Hematopoietic multipotent progenitor cell treated with erythropoietin and hydrocortisone succinate and interleukin-3 and kit ligand, for 17 days (in vitro differentiated cells): Measurements from ENCODE around the gene TUB.
A peak's percentile ranks its signal among the peaks of the same experiment; 100 is the strongest.

Experiments used
- DNase-seq: peaks from one replicate; pipeline ENCODE4 v3.0.0-alpha.2; 2015; ENCODE audit warnings: low spot score

TUB gene, protein sequence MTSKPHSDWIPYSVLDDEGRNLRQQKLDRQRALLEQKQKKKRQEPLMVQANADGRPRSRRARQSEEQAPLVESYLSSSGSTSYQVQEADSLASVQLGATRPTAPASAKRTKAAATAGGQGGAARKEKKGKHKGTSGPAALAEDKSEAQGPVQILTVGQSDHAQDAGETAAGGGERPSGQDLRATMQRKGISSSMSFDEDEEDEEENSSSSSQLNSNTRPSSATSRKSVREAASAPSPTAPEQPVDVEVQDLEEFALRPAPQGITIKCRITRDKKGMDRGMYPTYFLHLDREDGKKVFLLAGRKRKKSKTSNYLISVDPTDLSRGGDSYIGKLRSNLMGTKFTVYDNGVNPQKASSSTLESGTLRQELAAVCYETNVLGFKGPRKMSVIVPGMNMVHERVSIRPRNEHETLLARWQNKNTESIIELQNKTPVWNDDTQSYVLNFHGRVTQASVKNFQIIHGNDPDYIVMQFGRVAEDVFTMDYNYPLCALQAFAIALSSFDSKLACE

DNA sequence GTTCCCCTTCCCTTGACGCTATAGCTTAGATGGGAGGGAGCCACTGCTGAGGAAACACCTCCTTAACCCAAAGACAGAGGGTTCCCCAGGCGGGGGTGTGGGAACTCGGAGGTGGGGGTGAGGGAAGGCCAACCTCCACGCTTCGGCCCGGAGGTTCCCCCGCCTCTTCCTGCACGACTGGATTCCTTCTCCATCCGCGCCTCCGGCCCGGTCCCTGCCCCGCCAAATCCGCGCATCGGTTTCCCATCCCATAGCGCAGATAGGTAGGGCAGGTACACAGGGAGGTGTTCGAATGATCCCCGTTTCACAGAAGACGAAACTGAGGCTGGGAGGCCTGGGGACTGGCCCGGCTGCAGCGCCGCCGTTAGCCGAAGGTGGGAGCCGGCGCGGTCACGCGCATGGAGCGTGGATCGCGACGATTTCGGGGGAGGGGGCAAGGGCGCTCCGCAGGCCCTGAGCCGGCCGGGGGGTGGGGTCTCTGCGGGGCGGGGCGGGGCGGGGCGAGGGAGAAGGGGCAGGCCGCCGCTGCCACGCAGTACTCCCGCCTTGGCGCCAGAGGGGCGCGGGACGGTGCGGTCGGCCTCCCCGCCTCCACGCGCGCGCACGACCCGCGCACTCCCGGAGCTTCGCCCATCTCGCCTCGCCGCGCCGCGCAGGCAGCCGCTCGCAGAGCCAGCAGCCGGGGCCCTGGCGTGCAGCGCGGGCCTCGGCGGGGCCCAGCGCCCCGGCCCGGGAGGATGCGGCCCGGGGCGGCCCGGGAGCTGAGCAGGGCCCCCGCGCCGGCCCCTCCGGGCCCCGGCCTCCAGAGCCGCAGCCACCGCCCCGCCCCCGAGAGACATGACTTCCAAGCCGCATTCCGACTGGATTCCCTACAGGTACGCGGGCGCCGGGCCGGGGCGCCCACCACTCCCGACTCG is at the start of gene TUB:
Gene TUB (plus strand): TSS at position 538 of the 917 bp plus-strand sequence. CDS start 300 bp downstream, at position 838.
- DNase-seq: no peak

DNA sequence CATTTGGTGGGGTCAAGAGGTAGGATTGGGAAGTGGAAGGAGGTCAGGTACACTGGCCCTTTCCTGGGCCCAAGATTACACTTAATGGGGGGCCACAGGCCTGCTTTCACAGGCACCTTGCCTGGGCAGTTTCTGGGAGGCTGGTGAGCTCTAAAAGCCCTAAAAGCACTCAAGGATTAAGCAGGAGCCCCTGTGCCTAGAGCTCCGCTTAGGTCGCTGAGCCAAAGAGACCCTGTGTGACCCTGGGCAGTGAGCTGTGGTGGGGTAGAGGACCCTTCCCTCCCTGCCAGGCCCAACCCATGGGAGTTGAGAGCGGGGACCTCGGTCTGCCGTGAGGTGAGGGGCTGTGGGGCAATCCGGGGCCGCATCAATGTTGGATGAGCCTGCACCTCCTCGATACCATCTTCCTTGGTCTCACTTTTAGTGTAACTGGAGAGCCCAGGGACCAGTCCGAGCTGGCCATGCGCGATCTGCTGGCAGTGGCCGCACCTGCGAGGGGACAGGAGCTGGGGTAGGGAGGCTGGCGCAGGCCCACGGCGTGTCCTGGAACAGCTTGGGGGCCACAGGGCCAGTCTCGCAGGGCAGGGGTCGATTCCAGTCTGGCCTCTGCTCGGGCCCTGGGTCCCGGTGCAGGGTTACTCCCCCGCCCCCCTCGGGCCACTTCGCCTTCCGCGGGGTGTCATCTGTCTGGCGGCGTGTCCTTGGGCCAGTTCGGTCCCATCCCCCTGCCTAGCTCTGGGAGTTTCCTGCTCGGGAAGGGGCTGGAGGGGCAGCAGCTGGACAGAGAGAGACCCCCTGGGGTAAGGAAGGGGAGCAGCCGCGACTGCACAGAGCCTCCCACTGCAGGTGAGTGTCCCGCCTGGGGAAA is 49.5 kb upstream of the TUB start:
- DNase-seq: no peak

DNA sequence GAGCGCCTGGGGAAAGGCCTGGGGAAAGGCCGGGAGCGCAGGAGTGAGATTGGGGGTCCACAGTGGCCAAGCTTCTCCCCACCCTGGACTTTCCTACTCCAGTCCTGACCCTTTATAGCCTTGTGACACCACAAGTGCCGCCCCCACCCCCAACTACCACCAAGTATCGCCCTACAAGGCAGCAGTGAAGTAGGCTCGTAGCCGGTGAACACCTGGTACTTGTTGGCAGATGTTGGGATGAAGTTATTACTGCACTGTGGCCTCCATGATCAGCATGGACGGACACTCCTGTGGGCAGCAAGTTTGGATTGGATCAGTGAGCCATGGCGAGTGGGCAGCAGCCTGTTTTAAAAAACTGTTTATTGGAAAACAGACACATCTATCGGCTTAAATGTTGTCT is 48.9 kb upstream of the TUB start:
- no peak for DNase-seq

DNA sequence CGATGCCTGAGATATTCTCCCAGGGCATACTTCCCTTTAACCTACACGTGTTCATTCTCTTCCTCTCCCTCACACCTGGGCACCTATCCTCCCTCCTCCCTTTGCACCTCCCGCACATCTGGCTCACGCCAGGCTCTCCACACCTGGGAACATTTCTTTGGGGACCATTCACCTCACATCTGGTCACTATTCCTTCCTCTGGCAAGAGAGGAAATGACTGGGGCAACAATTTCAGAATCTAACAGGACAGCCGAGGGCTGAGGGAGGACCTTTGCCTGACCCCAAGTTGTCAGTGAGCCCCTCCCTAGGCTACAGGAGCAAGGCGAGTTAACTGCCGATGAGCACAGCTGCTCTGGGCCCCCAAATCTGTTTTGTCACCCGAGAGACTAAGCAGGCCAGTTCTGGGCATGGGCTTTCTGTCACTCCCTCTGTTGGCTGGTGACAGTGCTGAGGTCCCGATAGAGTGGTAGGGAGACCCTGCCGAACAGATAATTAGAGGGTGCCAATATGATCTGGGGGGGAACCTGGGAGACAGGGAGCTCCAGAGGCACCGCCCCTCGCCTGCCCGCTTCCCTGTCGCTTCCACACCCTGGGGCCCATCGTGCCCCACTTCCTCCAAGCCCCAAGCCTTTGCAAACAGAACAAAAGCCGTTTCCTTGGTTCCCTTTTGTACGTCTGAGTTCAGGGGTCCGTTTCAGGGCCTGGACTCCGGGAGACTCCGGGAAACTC is 48.3 kb upstream of the TUB start:
- no peak for DNase-seq

DNA sequence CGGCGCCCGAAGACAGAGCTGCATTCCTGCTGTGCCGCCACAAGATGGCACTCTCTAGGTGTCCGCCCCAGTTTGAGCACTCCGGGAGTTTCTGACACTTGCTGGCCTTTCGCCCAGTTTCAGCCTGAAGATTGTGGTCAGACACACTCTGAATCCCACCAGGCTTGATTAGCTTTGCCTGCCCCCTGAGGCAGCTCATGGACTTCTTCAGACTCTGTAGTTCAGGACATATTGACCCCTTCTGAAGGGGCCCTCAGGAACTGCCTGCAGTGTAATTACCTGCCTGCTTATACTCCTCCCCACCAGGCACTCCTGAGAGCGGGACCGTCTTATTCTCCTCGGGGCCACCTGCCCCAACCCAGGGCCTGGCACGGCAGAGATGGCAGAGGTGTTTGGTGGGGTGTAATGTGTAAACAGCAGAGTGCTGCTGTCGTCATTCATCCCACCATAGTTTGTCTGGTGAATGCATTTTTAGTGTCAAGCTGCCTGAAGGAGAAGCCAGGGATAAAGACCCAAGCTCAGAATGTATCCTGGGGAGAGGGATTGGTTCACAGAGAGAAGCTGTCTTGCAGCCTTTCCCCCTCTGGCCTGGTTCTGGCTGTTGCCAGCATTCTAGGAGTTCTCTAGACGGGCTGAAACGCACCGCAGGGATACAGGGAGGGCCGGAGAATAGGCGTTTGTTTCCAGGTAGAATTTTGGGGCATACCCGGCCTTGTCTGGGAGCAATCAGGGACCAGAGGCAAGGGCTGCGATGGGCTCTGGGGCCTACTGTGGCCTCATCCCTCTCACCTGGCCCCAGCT is 47.5 kb upstream of the TUB start:
- DNase-seq: peak; percentile 50

DNA sequence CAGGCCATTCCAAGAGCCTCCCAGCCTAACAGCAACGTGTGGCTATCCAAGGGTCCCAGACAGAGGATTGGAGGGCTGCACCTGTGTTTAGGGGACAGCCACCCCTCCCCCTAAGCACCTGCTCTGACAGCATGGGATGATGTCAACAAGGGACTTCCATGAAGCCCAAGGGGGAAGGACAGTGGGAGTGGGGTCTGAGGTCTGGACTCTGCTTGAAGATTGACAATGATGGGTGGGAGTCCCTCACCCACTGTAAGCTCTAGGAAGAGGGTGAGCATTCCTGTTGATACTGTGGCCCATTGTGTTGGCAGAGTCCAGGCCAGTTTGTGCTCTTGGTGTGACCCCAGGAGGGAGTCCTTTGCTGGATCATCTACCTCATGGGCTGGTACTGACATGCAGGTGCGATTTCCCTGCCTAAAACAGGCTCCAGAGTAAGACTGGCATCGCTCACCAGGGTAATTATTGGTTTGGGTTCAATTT is 46.9 kb upstream of the TUB start:
- DNase-seq: no peak

DNA sequence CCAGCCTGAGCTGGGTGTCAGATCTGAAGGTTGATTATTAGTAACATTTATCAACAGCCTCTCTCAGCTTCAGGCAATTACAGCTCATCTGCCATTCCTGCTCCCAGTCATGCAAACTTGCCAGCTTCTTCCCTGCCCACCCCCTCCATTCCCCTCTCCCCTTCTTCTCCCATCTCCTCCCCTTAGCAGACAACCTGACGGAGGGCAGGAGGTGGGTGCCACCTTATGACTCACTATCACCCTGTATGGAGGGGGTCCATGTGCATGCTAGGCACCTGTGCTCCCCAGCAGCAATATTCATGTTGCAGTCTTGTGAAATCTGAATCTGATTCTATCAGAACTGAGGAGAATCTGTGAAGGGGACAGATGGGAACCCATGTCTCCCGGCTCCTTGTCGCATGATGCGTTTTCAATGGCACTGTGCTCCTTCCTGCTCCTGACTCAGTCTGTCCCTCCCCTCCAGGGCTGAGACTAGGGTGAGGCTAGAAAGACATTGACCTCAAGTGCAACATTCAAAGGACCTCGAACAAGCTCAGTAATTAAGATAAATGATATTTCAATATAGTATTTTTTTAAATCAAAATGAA is 46.3 kb upstream of the TUB start:
- DNase-seq: no peak

DNA sequence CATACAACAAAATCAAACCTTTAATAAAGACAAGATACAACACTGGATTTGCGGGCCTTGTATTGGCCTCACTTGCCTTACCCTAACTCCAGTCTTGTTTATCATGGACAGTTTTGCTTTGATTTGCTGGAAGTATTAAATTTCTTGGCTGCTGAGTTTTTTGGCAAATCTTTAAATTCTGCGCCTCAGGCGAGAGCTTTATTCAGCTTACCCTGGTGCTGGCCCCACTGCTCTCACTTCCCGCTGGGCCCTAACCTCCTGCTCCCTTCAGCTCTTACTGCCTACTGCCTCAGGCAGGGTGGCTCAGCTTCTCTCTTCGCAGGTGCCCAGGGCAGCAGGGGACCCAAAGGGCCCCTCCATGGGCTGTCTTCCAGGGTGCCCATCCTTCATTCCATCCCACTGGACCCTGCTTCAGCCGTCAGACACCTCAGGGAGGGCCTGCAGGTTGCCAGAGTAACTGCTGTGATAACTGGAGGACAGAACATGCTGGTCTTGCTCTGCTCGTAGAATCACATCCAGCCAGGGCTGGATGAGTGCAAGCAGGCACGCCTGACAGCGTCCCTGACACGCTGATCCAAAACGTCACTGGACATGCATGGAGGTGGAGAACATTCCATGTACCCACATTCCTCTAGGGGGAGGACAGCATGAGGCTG is 45.7 kb upstream of the TUB start:
- no peak for DNase-seq

DNA sequence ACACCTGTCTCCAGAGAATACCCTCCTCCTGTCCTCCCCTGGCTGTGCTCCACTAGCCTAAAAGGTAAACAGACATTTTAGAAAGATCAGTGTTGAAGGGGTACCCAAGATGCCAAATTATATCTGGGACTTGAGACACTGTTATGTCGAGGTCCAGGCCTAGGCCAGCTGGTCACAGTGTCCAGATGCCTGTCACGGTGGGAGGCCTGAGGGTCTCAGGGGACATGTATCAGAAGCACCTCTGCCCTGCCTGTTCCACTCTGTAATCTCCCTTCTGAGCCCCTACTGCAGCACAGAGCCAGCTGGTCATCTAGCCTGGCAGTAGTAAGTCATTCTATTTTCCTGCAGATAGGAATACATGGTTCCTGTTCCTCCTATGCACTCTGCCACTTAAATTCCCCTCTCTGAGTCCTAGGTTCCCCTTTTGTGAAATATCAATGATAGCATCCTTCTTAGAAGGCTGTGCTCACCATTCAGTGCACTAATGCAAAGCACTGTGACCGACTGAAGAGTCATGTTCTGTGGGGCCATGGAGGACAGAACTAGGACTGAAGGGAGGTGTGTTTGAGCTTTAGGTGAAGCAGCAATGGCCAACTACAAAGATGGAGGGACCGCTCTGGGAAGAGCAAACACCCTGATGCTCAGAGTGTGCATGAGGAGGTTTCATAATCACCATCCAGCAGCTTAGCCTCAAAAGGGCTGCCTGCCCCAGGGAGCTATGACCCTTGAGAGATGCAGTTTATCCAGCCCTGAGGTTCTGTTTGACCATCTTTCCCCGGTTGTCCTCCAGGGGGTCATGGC is 44.8 kb upstream of the TUB start:
- no peak for DNase-seq

DNA sequence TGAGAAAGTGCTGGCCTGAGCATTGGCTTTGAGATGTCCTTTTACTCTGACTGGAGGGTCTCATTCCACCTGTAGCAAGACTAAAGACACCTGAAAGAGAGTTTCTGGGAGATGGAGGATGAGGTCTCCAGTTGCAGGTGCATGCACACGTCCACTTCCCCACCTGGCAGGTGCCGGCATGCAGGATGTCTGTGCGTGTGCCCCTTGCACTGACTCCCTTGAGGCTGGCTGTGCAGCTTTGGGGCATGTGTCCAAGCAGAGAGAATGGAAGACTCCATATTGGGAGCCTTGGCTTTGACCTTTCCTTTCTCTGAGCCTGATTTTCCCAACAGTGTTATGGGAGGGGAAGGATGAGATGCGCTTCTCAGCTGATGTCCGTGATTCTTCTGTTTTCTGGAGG is 44.0 kb upstream of the TUB start:
- DNase-seq: no peak

DNA sequence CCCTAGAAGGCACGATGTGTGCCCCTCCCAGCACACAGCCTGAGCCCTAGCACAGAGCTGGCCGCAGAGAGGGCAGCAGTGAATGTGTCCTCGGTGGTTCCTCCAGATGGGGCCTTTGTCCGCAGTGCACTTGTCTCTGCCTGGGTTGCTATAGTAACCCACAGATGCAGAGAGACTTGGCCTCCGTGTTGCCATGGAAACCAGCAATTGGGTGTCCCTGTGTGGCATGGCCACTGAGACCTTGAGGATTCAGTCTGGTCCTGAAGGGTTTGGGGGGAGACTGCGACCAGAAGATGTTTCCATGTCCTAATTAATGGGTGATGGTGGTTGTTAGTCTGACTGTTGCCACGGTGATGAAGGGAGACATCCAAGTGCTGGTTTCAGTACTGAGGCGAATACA is 42.6 kb upstream of the TUB start:
- DNase-seq: no peak

DNA sequence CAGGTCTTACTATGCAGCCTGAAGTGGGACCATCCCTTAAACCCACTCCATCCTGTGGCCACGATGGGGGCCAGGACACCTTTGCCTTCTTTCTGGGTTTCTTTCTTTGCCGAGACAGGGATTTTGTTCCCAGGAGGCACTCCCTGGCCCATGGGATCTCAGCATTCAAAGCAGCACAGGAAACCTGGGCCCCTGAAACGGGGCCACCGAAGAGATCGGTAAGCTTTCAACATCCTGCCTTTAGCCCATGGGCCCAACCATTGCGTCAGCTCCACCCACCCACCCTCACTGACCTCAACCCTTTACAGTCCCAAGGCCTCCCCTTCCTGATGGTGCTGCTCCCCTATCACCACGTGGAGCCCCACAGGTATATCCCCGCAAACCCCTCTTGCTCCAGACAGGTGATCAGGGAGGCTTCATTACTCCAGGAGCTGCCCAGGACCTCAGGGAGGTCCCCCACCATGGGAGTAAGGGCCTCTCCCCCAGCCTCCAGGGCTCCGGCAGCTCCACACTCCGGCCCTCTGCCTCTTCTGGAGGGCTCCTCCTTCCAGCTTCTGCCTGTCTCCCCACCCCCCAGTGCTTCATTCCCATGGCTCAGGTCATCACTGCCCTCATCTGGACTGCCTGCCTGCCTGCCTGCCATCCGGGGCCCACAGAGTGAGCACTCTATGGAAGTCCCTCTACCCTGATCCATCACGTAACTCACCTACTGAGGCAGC is 42.0 kb upstream of the TUB start:
- DNase-seq: no peak

DNA sequence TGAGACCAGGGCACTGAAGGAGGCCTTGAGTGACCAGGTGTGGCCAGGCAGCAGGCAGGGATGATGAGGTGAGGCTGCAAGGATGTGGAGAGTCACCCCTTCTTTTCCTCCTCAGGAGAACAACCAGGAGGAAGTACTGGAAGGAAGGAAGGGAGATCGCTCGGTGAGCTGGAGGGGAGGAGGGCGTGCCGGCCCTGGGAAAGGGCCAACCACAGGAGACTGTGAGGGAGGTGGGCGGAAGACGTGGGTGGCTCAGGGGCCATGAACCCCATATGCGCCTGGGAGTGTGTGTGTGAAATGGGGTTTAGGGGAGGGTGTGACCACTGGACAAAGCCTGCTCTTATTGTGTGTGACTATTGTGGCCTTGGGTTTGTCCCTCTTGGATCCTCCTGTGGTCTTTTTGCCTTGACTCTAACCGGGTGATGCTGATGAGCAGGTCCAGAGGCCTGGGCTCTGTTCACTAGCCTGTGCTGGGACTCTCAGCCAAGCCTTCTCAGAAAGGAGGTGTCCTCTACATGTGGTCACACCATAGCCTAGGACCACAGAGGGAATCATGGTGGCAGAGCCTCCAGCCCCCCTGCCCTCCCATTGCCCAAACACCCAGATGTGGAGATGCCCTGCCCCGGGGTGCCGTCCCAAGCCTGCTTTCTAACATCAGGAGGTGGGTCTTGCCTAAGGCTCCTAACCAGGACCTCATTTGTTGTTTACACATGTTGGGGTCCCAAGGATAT is 41.3 kb upstream of the TUB start:
- no peak for DNase-seq

DNA sequence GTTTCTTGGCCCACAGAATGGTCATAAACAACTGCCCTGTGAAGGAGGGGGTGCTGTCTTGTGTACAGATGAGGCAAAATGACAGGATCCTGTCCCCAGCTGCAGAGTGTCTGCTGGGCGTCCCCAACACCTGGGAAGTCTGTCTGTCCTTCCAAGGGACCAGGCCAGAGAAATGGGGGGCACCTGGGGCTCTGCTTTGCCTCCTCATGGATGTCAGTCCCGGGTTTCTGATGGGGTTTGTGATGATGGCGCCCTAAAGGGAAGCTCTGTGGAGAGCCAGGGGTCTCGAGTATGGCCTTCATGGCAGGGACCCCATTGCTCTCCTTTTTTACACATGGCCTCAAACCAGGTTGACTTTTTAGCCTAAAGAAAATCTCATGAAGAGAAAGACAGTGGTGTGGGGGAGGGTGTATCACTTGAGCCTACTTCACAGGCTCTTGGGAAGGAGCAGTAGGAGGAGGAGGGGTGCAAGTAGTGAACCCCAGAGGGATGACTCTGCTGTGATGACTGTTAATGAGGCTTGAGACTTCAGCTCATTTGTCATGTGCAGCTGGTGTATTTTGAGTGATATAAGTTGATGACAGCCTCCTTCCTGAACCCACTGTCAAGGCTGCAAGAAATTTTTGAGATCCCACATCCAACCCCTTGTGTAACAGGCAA is 40.6 kb upstream of the TUB start:
- DNase-seq: no peak

DNA sequence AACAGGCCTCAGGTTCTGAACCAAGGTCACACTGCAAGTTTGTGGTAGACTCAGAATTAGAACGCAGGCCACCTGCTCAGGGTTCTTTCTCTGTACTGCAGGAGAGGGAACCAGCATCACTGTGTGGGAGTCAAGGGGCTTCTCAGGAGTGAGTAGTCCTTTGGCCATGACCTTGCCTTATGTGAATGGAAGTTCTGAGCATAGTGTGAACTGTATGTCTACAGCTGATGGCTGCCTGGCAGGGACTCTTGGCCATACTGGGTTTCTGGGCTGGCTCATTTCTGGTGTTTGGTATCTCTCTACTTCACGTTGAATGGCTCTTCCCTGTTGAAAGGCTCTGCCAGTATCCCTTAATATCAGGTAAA is 40.1 kb upstream of the TUB start:
- no peak for DNase-seq

DNA sequence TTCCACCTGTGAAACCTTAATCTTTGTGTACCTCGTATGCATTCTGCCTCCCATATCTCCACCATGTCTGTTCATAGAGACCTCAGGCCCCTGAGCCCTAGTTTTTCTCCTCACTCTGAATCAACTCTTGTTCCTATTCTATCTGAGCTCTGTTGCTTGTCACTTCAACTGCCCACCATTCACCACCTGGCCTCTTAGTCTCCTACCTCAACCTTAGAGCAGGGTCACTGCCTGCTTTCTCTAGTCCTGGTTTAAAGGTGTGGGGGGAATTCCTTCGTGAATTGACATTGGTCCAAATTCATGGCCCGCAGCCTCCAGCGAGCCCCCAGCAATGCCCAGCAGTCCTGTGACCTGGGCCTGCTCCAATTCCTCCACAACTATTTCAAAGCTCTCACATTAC is 39.4 kb upstream of the TUB start:
- DNase-seq: no peak

DNA sequence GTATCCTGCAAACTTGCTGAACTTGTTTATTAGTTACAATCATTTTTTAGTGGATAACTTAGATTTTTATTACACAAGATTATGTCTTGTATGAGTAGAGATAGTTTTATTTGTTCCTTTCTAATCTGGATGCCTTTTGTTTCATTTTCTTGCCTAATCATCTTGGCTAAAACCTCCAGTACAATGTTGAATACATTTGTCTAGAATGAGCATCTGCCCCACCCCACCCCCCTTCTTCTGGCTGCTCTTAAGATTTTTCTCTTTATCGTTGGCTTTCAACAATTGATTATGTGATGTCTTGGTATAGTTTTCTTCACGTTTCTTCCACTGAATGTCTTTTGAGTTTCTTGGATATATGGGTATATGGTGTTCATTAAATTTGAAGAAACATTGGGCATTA is 37.3 kb upstream of the TUB start:
- no peak for DNase-seq
